HG03457 (cell line): ENCODE results near the gene PDE4B.
"Not testable (repeated sequence)": the region's sequence is repeated elsewhere in the genome, so short reads cannot be mapped to it uniquely, and the experiment has no call there.

Source experiments
- ATAC-seq: cut with Tn5 transposase; IDR thresholded peaks from one replicate; pipeline ENCODE4 v1.9.1; 2021; ENCODE audit warnings: moderate number of reproducible peaks; ENCODE audit not compliant: unreplicated experiment

The PDE4B gene

DNA sequence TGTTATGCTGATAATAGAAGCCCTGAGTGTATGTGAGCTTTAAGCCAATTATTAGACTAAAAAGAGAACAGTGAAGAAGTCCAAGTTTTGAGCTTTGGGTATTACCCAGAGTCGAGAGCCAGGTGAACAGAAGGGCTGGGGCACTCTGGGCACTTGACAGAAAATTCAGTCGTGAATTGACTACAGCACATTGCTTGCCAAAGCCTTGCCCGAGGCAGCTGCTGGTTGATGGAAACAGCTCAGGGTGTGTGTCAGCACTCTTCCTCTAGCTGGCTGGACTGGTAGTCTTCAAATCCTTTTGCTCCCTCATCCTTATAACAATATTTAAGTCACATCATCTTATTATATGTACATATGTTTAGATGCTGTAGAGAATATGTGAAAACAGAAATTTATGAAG, 21.3 kb downstream of the PDE4B start:
- no peak for ATAC-seq

DNA sequence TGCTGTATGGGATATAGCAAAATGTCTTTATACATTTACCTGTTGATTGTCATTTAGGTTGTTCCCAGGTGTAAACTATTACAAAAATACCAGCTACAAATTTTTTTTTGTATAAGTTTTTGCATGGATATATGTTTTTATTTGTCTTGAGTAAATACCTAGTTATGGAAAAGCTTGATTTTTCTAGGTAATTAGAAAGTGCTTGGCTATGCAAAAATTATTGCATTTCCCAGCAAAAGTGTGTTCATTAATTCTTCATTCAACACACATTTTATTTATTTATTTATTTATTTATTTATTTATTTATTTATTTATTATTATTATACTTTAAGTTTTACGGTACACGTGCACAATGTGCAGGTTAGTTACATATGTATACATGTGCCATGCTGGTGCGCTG, 22.1 kb downstream of the PDE4B start:
- ATAC-seq = no peak

DNA sequence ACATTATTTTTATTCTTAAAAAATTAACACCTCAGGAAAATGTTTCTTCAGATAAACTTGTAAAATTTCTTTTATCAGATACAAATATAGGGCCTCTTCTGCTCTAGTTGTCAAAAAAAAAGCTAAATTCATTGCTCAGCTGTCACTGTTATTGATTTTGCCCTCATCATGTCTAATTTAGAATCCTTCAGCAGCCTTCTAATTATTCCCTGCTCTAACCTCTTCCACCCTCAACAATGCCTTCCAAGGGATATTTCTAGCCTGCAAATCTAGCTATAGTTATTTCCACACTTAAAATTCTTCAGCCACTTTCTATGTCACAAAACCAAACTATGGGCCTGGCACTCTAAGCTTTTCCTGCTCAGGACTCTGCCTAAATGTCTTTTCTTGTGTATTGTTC, 25.2 kb downstream of the PDE4B start:
- no peak for ATAC-seq

DNA sequence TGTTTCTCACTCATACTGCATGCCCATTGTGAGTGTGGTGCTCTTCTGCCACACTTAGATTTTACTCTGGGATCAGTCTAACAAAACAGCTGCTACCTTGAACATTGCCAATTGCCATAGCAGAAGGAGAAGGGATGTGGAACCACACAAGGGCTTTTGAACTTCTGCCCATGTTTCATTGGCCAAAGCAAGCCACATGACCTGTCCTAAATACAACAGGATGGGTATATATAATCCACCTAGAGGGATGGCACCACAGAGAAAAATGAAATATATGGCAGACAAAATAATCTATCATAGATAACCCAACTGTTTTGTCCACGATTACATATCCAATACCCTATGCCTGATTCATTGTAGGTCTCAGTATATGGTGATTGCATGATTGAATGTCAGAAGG, 26.3 kb downstream of the PDE4B start:
- ATAC-seq = no peak

DNA sequence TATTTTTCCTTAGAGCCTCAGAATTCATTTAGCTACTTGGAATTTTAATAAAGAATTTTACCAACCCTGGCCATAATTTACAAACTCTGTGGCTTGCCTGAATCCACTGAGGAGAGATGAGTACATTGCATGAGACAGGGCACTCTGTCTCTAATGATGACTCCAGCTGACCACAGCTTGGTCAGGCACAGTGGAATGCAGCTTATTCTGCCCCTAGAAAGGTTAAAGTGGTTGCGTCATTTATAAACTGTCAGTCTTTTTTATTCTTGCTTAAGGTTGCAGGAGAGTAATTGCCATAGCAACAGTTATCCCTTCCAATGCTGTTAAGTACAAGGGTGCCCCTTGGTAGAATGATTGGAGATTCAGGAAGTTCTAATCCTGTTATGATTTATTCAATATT, 28.3 kb downstream of the PDE4B start:
- no peak for ATAC-seq

DNA sequence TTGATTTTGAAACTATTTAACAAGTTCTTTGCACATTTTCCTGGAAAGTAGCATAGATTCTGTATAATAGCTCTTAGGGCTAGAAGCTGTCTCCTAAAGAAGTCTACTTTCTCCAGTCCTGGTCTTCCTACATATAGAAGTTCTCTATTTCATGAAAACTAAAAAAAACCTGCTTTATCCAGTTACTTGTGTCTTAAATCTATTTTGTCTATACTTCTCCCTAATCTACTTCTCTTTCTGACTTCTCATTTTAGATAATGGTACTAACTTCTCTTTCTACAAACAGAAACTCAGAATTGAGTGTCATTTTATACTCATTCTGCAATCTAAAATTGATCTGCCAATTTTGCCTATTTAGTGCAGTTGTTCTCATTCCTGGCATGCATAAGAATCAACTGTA, 28.7 kb downstream of the PDE4B start:
- no peak for ATAC-seq

DNA sequence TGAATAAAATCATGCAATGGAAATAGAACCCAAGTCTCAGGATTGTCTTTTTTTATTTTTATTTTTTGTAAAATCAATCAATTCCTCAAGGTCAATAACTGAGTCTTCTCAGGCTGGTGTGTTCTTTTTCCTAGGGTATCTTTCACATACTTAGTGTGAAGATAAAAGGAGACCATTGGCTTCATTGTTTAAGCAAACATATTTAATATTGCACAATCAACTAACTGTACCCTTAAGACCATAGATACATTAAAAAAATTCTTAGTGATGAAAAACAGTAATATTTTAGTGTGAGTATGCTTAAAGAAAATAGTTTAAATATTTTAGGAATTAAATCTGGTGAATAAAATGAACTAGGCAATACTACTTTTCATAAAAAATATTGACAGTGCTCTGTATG, 31.4 kb downstream of the PDE4B start:
- no peak for ATAC-seq

DNA sequence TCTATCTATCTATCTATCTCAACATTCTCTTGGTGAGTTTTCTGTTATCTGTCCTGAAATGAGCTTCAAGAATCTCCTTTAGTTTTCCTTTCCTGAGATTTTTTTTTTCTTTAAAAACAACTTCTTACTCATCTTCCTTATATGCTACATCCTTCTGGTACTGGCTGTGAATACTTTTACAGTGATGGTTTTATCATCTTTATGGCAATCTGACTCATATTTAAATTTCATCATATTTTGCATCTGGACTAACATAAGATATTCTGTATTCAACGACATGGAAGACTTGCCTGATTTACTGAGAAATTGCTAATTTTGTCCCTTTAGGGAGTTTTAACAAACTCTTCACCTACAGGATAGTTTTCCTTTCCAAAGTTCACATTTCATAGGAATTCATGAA, 33.0 kb downstream of the PDE4B start:
- no peak for ATAC-seq

DNA sequence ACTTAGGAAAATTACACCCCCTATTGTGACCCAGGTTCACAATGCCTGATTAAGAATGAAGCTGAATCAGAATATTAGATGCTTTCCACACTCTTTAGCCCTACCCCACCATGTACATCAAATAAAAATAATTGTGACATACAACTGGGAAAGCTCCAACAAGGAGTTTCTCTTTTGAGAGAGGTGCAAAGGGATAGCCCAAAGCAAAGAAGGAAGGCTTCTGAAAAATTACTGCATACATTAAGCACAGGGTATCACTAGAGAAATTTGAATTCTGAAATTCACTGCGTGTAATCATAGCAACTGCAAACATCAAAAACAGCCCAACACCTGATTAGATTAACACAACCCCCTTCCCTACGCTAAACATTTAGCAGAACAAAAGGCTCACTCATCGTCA, 34.1 kb downstream of the PDE4B start:
- ATAC-seq = no peak

DNA sequence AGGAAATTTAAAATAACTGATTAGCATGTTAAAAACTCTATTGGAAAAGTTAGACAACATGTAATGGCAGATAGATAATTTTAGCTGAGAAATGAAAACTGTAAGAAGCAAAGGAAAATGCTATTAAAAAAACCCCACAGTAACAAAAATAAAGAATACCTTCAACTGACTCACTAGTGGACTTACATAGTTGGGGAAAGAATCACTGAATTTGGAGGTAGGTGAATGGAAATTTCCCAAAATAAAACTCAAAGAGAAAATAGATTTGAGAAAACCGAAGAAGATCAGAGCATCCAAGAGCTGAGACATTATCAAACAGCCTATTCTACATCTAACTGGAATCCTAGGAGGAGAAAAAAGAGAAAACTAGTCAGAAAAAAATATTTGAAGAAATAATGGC, 34.7 kb downstream of the PDE4B start:
- ATAC-seq = no peak

DNA sequence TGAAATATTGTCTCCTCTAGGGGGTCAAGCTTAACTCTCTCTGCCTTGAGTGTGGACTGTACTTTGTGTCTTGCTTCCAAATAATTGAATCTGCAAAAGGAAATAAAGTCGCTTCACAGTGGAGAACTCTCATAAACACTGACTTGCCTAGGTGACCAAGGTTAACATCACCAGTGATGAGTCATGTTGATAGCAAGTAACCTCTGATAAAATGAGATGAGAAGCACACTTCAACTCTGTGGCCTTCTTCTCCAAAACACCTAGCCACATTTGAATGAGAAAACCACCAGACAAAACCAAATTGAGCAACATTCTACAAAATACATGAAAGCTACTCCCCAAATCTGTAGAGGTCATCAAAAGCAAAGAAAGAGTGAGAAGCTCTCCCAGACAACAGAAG, 37.6 kb downstream of the PDE4B start:
- no peak for ATAC-seq

DNA sequence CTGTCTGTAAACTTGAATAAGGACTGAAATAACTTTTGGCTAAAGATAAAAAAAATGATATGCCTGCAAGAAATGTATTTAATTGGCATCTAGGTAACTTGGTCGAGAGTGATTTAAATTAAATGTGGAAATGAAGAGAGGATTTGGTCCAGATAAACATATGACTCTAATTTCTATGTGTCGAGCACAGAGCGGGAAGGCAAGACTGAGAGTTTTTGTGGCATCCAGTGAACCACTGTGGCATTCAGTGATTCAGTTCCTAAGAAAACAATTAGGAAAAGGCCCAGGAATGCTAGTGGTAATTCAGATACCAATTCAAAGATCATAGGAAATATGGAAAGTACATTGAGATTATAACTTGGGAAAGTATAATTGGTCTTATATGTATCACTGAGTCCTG, 39.6 kb downstream of the PDE4B start:
- no peak for ATAC-seq

DNA sequence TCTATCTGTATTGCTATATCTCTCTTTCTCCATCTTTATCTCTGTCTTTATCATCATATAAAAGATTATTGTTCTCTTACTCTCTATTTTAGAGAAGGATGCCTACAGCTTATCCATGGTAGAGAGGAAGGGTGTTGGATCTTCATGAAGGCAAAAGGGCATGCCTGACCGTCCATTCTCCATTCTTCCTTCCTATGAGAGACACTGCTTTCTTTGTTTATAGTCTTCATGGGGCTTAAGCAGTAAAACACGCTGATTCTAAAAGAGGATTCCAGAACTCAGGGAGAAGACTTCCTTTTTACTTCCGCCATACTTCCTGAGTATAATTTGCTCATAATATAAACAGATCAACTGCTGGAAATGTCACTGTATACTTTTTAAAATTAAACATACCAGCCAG, 44.0 kb downstream of the PDE4B start:
- ATAC-seq = no peak

DNA sequence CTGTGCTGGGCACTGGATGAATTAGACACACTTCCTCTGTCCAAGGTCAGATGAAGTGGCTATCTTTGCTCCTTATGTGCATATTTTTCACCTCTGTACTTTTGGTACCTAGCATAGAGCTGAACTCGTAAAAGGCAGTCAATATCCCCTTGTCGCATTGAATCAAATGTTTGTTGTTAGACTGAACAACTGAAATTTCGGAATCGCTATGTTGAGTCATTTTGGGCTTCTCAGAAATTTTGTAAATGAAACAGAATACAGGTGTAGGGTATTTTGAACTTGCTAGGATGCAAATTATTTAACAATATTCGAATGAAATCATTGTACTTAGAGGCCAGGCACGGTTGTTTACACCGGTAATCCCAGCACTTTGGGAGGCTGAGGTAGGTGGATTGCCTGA, 48.0 kb downstream of the PDE4B start:
- no peak for ATAC-seq

DNA sequence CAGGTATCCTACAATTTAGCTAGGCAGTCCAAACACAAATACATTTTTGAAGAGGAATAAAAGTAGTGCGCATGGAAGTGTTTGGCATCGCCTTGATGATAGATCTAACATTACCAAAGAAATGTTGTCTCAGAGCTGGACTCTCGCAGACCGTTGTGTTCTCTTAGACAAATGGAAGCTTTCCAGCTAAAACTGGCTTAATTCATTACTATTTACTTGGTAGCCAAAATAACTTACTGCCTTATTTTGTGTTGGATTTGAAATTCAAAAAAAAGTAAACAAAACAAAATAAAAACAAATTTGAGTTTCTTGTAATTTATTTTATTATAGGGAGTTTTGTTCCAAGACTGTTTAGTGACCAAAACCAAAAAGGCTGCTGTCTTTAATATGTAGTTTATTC, 51.6 kb downstream of the PDE4B start:
- no peak for ATAC-seq

DNA sequence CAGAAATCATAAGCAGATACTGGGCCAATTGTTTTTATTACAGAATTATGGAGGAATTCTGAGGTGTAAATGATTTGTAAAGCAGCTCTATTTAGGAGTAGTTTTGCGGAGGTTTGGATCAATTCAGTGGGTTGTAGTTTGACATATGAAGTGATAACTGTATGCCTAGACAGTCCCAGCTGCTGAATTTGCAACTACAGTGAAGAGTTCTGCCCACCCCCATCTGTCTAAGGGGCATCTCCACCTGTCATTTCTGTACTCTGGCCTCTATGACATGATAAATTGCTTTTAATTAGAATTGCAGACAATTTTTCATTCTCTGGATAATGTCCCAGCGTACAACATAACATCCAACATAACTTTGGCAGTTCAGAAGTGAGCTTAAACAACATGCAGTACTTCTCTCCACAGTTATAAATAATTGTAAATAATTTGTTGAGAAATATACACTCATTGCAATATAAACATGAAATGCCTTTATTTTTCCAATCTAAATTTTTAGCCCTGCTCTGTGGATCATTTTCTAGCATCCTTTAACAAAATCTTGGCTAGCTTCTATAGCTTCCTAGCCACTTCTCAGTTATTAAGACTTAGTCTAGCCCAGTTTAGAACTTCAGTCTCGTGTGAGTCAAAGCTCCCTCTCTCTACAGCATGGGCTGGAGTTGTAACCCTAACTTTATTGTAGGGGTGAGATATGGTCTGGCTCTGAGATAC, 52.3 kb downstream of the PDE4B start:
- no peak for ATAC-seq

DNA sequence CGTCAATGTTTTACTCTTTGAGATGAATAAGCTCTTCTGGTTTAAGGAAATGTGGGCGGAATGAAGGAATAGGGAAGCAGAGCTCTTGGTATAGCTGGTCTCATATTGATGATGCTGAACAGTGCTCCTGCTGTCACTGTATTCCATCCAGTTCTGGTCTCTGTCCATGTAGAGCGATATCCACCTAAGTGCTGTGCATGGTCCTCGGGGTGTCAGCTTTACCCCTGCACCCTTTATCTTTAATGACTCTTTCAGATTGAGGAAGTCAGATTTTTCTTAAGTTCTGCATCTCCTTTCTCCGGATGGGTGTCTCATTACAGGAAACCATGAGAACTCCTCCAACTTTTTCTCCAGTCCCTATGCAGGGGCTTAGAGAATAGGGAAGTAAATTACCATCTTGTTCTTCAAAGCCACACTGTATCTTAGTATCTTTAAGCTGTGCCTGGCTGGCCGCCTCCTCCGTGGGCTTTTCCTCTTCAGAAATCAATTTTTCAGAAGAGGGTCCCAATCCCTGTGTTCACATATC, 52.9 kb downstream of the PDE4B start:
- ATAC-seq = no peak

DNA sequence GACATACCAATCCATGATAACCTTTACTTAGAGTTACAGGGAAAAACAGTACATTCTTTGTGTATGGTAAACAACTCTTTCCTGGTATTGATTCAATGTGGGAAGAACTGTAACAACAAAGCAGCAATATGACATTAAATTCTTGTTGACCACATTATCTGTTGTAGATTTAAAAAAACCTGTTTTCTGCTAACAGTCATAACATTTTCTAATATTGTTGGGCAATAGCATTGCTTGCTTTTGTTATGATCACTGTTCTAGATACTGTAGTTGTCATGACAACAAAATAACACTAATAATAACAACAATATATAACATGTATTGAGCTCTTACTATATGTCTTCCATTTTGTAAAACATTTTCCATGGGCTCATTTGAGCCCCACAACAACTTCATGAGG, 54.2 kb downstream of the PDE4B start:
- ATAC-seq = no peak

DNA sequence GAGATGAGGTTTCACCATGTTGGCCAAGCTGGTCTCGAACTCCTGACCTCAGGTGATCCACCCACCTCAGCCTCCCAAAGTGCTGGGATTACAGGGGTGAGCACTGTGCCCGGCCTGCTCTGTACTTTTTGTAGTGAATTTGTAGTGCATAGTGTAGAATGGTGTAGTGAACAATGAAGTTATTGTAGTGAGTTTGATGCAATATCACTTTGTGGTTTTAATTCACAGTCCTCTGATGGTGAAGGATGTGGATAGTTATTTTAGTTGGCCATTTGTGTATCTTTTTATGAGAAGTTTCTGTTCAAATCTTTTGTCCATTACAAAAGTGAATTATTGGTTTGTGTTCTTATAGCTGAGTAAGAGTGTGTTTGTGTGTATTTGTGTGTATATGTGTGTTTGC, 57.6 kb downstream of the PDE4B start:
- no peak for ATAC-seq

DNA sequence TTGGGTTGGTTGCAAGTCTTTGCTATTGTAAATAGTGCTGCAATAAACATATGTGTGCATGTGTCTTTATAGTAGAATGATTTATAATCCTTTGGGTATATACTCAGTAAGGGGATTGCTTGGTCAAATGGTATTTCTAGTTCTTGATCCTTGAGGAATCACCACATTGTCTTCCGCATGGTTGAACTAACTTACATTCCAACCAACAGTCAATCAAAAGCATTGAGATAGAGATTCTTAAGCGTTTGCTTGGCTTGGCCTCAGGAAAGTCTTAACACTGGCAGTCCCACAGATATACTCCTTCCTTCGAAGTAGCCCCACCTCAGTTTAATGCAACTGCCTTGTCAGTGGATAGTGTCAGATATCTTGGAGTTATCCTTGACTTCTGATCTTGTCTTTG, 63.9 kb downstream of the PDE4B start:
- not testable (repeated sequence) for ATAC-seq

DNA sequence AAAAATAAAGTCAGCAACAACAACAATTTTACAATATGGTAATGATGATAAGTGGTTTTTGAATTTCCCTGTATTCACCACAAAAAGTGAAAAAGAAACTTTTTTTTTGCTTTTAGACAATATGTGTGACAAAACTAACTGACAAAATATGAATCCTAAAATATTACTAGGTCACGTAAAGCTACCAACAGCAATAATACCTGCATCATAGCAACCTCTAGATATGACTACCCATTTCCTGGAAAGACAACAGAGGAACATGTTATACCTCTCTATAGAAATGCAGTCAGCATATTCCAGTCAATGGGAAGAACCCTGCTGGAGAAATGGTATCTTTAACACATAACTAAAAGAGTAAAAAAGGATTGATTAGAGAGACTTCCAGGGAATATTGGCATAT, 73.7 kb downstream of the PDE4B start:
- no peak for ATAC-seq

DNA sequence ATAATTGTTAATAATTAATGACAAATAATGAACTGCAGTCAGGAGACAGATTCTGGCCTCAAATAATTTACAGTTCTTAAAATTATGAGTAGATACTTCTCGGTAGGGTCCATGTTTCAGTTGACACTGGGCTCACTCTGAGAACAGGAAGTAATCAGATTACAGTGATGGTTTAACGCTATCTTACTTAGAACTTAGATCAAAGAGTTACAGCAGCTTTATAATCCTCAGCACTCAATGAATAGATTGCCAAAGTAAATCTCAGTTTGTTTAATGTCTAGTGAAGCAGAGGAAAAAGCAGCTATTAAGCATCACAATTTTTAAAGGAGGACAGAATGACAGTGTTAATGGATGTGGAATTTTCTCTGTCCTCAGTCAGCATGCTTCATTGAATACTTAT, 79.6 kb downstream of the PDE4B start:
- ATAC-seq = no peak

DNA sequence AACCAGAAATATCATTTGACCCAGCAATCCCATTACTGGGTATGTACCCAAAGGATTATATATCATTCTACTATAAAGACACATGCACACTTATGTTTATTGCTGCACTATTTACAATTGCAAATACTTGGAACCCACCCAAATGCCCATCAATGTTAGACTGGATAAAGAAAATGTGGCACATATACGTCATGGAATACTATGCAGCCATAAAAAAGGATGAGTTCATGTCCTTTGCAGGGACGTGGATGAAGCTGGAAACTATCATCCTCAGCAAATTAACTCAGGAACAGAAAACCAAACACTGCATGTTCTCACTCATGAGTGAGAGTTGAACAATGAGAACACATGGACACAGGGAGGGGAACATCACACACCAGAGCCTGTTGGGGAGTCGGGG, 85.6 kb downstream of the PDE4B start:
- ATAC-seq = not testable (repeated sequence)
